ENCODE measurements around the gene TMEM121B.

DNA sequence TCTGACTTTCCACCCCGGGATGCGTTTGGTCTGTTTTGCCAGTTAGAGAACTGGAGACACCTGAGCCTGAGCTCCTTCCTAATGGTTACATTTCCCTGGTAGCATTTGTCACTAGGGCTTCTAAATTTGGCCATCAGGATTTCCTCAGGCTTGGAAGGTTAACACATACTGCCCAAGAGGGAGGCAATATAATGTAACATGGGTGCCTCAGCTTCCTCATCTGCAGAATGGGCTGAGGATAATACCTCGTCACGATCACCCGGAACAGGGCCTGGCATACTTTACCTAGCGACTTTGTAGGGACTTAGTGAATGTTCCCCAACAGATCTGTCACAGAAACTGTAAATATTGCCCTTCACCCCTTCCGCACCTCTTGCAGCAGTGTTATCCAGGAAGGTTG, 25.1 kb downstream of the TMEM121B start:
- TF ChIP-seq, protein P1, sequence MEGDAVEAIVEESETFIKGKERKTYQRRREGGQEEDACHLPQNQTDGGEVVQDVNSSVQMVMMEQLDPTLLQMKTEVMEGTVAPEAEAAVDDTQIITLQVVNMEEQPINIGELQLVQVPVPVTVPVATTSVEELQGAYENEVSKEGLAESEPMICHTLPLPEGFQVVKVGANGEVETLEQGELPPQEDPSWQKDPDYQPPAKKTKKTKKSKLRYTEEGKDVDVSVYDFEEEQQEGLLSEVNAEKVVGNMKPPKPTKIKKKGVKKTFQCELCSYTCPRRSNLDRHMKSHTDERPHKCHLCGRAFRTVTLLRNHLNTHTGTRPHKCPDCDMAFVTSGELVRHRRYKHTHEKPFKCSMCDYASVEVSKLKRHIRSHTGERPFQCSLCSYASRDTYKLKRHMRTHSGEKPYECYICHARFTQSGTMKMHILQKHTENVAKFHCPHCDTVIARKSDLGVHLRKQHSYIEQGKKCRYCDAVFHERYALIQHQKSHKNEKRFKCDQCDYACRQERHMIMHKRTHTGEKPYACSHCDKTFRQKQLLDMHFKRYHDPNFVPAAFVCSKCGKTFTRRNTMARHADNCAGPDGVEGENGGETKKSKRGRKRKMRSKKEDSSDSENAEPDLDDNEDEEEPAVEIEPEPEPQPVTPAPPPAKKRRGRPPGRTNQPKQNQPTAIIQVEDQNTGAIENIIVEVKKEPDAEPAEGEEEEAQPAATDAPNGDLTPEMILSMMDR (IDR thresholded peaks at IDR 0.05) = no peak
- no peak for TF ChIP-seq POLR2A (IDR thresholded peaks at IDR 0.05)

Measured in suprapubic skin (tissue), 3 donors.